ACHN (cell line): Measurements from ENCODE around the gene CCDC137.

Experiments
- DNase-seq: peaks from one replicate; pipeline ENCODE4 v3.0.0-alpha.2; 2015
- in situ Hi-C: cut with HindIII; loops from 2 replicates; pipeline ENCODE4 v1.10.0; 2017; ENCODE audit warnings: low sequenced_read_pairs, low pct_ligation_motif_present, low pct_unique_long_range_greater_than_20kb

The CCDC137 gene

DNA sequence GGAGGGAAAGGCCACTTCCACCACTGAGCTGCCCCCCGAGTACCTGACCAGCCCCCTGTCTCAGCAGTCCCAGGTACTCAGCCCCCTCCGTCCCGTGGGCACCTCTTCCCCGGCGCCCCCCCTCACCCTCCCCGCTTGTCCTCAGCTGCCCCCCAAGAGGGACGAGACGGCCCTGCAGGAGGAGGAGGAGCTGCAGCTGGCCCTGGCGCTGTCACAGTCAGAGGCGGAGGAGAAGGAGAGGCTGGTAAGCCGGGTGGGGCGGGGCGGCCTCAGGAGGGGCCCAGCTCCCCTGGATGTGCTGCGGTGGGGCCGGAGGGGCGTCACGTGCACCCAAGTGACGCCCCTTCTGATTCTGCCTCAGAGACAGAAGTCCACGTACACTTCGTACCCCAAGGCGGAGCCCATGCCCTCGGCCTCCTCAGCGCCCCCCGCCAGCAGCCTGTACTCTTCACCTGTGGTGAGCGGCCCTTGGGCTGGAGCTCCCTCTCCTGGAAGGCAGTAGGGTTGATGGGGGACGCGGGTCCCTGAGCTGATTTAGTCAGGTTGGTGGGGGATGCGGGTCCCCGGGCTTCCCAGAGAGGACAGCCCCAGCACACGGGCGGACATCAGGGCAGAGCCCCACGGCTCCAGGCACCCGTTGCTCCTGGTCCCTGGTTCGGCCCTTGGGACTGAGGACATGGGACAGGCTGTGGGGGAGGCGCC is 27.1 kb downstream of the CCDC137 start:
- no peak for DNase-seq
- in situ Hi-C loops, result no loop called here

GRCh38 chr17:81694810-81695209 is 28.3 kb downstream of the CCDC137 start:
- no peak for DNase-seq
- in situ Hi-C loops, result no loop called here

GRCh38 chr17:81695211-81695610 is 28.7 kb downstream of the CCDC137 start:
- DNase-seq, result no peak
- in situ Hi-C loops, result no loop called here

DNA sequence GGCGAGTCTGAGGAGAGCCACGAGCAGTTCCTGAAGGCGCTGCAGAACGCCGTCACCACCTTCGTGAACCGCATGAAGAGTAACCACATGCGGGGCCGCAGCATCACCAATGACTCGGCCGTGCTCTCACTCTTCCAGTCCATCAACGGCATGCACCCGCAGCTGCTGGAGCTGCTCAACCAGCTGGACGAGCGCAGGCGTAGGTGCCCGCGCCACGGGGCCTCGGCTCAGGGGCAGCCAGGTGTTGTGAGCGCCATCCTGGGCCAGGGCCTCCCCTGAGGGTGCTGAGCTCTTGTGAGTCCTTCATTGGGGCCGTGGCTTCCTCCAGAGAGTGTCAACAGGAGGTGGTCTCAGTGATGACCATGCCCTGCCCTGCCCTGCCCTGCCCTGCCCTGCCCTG is 29.3 kb downstream of the CCDC137 start:
- in situ Hi-C loops, result no loop called here
- DNase-seq, result no peak

GRCh38 chr17:81696218-81696941 is 29.8 kb downstream of the CCDC137 start:
- no peak for DNase-seq
- in situ Hi-C loops, result no loop called here

DNA sequence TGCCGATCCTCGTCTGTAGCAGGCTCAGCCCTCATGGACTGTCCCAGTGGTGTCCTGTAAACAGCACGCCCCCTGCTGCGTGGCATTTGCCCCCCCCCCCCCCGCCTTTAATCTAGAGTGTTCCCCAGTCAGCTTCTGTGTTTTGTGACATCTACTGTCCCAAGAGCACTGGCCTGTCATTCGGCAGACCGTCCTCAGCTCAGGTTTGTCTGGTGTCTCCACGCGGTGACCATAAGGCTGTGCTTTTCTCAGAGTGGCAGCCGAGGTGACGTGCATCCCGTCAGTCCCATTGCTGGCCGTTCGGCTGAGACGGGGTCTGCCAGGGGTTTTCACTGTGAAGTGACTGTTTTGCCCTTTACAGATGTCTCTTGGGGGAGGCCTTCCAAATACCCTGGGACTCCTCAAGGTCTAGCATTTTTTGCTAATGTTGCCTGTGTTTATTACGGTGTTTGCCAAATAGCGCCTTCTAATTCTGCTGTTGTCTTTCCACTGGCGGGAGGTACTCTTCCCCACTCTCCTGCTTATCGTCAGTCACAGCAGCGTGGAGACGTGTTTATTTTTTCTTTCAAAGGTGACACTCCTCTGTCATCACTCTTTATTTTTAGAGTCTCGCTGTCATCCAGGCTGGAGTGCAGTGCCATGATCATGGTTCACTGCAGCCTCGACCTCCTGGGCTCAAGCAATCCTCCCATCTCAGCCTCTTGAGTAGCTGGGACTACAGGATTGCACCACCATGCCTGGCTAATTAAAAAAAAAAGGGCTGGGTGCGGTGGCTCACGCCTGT is 30.9 kb downstream of the CCDC137 start:
- DNase-seq, result no peak
- in situ Hi-C loops, result no loop called here

GRCh38 chr17:81700353-81701287 is 34.1 kb downstream of the CCDC137 start:
- no peak for DNase-seq
- in situ Hi-C loops, result no loop called here

GRCh38 chr17:81701288-81702071 is 34.9 kb downstream of the CCDC137 start:
- in situ Hi-C loops, result no loop called here
- DNase-seq, result peak; percentile 37

- DNase-seq, result peak; percentile 94
- in situ Hi-C loops, result no loop called here
Measured at GRCh38 chr17:81702934-81703746, 36.6 kb downstream of the CCDC137 start, which contains the start of gene MRPL12. Gene MRPL12, plus strand, starts transcription at chr17:81703367. Its CDS starts 135 bp downstream, at chr17:81703502.

DNA sequence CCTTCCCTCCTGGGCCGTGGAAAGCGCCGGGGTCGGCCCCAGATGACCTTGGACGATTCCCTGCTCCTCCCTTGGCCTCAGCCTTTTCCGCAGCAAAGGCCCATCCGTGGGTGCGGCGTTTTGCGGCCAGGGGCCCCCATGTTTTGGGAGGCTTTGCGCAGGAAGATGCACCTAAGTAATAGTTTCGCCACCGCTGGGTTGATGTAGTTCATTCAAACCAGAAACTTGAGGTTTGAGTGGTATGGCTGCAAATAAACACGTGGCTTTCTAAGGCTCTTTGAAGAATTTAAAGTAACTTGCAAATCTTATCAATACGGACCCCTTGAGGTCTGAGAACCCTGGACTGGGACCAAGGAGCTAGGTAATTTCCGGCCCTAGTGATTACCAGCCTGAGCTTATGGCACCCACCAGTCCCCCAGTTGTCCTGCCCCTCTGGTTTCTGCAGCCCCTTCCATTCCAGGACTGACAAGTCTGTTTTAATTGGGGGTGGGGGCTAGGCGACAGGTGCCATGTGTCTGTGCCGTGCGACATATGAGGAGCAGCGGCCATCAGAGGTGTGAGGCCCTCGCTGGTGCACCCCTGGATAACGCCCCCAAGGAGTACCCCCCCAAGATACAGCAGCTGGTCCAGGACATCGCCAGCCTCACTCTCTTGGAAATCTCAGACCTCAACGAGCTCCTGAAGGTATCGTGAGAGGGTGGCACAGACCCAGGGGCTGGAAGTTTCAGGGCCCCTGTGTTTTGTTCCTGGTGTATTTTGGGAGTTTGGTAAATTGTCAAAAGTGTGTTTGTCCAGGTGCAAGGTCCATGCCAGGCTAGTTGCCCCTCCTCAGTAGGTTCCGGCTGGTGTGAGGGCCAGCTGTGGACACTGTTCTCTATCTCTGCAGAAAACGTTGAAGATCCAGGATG is 37.5 kb downstream of the CCDC137 start:
- in situ Hi-C loops, result no loop called here

DNA sequence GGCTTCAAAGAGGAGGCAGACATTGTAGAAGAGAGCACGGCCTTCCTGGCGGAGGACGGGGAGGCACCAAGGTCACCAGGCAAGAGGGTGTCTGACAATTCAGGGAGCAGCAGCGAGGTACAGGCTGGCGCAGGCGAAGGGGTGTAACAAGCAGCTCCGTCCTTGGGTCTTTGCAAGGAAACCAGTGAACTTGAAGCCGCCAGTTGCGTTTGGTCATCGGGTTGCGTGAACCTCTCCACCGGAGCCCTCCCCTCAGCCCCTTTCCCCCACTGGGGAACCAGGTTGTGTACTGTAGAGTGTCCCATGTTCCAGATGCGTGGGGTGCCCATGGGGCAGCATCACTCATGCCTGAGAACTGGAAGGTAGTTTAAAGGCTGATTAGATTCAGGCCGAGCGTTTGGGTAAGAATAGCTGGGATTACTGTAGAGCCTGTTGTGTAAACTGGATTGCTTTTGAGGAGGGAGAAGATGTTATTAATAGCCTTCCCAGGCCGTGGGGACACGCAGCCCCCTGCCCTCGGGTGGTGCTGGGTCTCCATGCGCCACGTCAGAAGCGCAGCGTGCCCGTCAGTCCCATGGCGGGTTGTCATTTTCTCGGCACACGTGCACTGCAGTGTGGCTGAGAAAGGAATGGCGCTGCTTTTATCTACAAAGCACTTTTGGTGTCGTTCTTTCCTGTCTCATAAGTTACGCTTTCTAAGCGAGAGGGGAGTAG is 39.1 kb downstream of the CCDC137 start:
- DNase-seq, result no peak
- in situ Hi-C loops, result no loop called here

More for the DNA sequence above, 37.5 kb downstream of the CCDC137 start:
- no peak for DNase-seq

DNA sequence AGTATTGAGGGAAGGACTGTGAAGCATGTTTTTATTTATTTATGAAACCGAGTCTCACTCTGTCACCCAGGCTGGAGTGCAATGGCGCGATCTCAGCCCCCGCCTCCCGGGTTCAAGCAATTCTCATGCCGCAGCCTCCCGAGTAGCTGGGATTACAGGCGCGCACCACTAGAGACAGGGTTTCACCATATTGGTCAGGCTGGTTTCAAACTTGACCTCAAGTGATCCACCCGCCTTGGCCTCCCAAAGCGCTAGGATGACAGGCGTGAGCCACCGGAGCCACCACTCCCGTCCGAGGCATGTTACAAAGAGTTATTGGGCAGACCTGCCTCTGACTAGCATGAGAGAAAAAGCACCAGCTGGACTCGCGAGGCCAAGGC is 39.7 kb downstream of the CCDC137 start:
- in situ Hi-C loops, result no loop called here
- no peak for DNase-seq

DNA sequence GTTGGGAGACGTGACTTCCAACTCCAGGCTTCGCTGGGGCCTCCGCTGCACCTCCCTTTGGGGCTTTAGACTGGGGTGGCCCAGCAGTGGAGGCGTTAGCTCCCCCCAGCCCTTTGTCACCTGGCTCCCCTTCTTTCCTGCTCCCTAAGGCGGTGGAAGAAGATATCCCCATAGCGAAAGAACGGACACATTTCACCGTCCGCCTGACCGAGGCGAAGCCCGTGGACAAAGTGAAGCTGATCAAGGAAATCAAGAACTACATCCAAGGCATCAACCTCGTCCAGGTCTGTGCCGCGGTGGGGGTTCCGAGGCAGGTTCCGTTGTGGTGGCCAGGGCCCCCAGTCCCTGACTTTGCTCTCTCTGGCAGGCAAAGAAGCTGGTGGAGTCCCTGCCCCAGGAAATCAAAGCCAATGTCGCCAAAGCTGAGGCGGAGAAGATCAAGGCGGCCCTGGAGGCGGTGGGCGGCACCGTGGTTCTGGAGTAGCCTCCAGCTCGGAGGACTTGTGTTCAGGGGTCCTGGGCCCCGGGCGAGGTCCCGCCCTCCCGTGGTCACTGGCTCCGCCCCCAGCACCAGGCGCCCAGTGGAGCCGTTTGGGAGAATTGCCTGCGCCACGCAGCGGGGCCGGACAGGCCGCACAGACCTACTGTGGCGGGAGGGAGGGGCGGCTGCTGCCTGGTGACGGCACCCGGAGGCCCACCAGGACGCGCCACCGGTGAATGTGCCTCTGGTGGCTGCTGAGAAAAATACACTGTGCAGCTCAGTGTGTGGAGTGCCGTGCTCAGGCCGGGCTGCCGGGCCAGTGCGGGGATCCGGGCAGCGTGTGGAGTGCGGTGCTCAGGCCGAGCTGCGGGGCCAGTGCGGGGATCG is 40.5 kb downstream of the CCDC137 start:
- in situ Hi-C loops, result no loop called here
- no peak for DNase-seq

- in situ Hi-C loops, result no loop called here
Measured at GRCh38 chr17:81707725-81708646, 41.4 kb downstream of the CCDC137 start.

More at GRCh38 chr17:81707725-81708646, 41.4 kb downstream of the CCDC137 start:
- no peak for DNase-seq
